Urinary bladder (tissue), 2 donors: Measurements from ENCODE around the gene TMED3. TPM values are rescaled to one million over a fixed set of nuclear protein-coding genes. Genes with fewer than 3 reads are reported as not detected.

Source experiments
- polyA plus RNA-seq: library from polyadenylated mRNA; stranded (reverse); fragments of 200-250 nt; gene quantifications from one replicate; pipeline ENCODE4 v1.2.3, GENCODE V29; 2013
- total RNA-seq: library from RNA; depleted of rRNA; stranded (reverse); fragments of >200 nt; gene quantifications from one replicate; pipeline ENCODE4 v1.2.3, GENCODE V29; 2014
- donor health status: healthy.

TMED3 gene
- total and polyA plus RNA-seq, 2 donors: 62.2 to 65.3 TPM

Other genes starting within 250 kb of the TMED3 start
- 0.48 TPM for gene RASGRF1, start 220.3 kb upstream of the TMED3 start, total RNA-seq
- 0.10 TPM for gene RASGRF1, start 220.3 kb upstream of the TMED3 start, polyA plus RNA-seq
- gene ANKRD34C, start 28.4 kb upstream of the TMED3 start, total RNA-seq: not detected
- gene ANKRD34C, start 28.4 kb upstream of the TMED3 start, polyA plus RNA-seq: not detected
- gene MINAR1, start 121.2 kb downstream of the TMED3 start, total RNA-seq: 4.9 TPM
- gene MINAR1, start 121.2 kb downstream of the TMED3 start, polyA plus RNA-seq: 0.16 TPM